ENCODE measurements around the gene MAPK8IP3. TPM values are rescaled to one million over a fixed set of nuclear protein-coding genes. Genes with fewer than 3 reads are reported as not detected.
A peak's percentile ranks its signal among the peaks of the same experiment; 100 is the strongest.

MAPK8IP3 gene
- total RNA-seq = 44.9 TPM

GRCh38 chr16:1705688-1706385 lies at the start of gene MAPK8IP3:
TSS of gene MAPK8IP3 (plus strand) at chr16:1706195. CDS start at chr16:1706340, 145 bp downstream.
- Histone ChIP-seq H3K36me3 (no peaks in the 10 kb centered on the region), H3K27ac (peak within 1 kb of the TSS; percentile 82), H3K4me3 (peak within 1 kb of the TSS; percentile 76 to 94), H3K9me3 (no peaks in the 10 kb centered on the region), H3K4me1 (peaks cover 40% of the 10 kb centered on the region), H3K27me3 (no peaks in the 10 kb centered on the region)
- intact Hi-C loops (cut with DNase I) = loop anchor here (5.0 to 10.0 kb wide), 3 partner anchors 66 to 281 kb away; partner anchors contain the start of genes CRAMP1, EME2, IFT140 and MRPS34
- TF ChIP-seq CTCF (IDR thresholded peaks at IDR 0.05) (peak; percentile 94 to 98 (median 95)), POLR2A (IDR thresholded peaks at IDR 0.05) (peak; percentile 22 to 90), POLR2AphosphoS5 (IDR thresholded peaks at IDR 0.05; ENCODE audit: insufficient read depth in 1 of 2, low read depth in 1 of 2) (peak; percentile 10 to 97)
- peak in 1 of 2 donors; percentile 91 for DNase-seq (ENCODE audit: extremely low spot score in 2 of 2)

- H3K27ac ChIP-seq = no peak overlapping the region
- DNase-seq (ENCODE audit: extremely low spot score in 2 of 2) = no peak
- no peak overlapping the region for H3K4me3 ChIP-seq
- intact Hi-C loops (cut with DNase I) = no loop called here
- no peak for TF ChIP-seq POLR2A (IDR thresholded peaks at IDR 0.05)
- no peak for TF ChIP-seq POLR2AphosphoS5 (IDR thresholded peaks at IDR 0.05; ENCODE audit: insufficient read depth in 1 of 2, low read depth in 1 of 2)
- TF ChIP-seq CTCF (IDR thresholded peaks at IDR 0.05) = no peak
- no peaks in the 10 kb centered on the region for H3K4me1 ChIP-seq
- peaks cover 3 to 71% of the 10 kb centered on the region in 2 donors for H3K36me3 ChIP-seq
- H3K27me3 ChIP-seq = no peaks in the 10 kb centered on the region
- H3K9me3 ChIP-seq = no peaks in the 10 kb centered on the region
Measured at GRCh38 chr16:1656808-1657617, 49.0 kb upstream of the MAPK8IP3 start.

- Histone ChIP-seq H3K27ac (no peak overlapping the region), H3K9me3 (no peaks in the 10 kb centered on the region), H3K27me3 (no peaks in the 10 kb centered on the region), H3K4me3 (no peak overlapping the region), H3K36me3 (peaks cover 3 to 72% of the 10 kb centered on the region in 2 donors), H3K4me1 (no peaks in the 10 kb centered on the region)
- TF ChIP-seq POLR2A (IDR thresholded peaks at IDR 0.05) (no peak), CTCF (IDR thresholded peaks at IDR 0.05) (no peak), POLR2AphosphoS5 (IDR thresholded peaks at IDR 0.05; ENCODE audit: insufficient read depth in 1 of 2, low read depth in 1 of 2) (no peak)
- intact Hi-C loops (cut with DNase I) = no loop called here
- no peak for DNase-seq (ENCODE audit: extremely low spot score in 2 of 2)
Measured at GRCh38 chr16:1657841-1658240, 48.2 kb upstream of the MAPK8IP3 start.

GRCh38 chr16:1659031-1659430 lies 47.0 kb upstream of the MAPK8IP3 start:
- peaks cover 3 to 75% of the 10 kb centered on the region in 2 donors for H3K36me3 ChIP-seq
- TF ChIP-seq CTCF (IDR thresholded peaks at IDR 0.05) (no peak), POLR2AphosphoS5 (IDR thresholded peaks at IDR 0.05; ENCODE audit: insufficient read depth in 1 of 2, low read depth in 1 of 2) (no peak), POLR2A (IDR thresholded peaks at IDR 0.05) (no peak)
- intact Hi-C loops (cut with DNase I) = no loop called here

More at GRCh38 chr16:1659031-1659430, 47.0 kb upstream of the MAPK8IP3 start:
- no peak for DNase-seq (ENCODE audit: extremely low spot score in 2 of 2)
- H3K27ac ChIP-seq = no peak overlapping the region
- H3K4me1 ChIP-seq = no peaks in the 10 kb centered on the region
- no peaks in the 10 kb centered on the region for H3K9me3 ChIP-seq
- H3K4me3 ChIP-seq = no peak overlapping the region
- no peaks in the 10 kb centered on the region for H3K27me3 ChIP-seq
